GM19043 (cell line): ENCODE measurements around the gene SEC31B.

Experiments
- ATAC-seq: cut with Tn5 transposase; IDR thresholded peaks from one replicate; pipeline ENCODE4 v1.9.1; 2021; ENCODE audit warnings: low read depth; ENCODE audit not compliant: unreplicated experiment

The SEC31B gene

DNA sequence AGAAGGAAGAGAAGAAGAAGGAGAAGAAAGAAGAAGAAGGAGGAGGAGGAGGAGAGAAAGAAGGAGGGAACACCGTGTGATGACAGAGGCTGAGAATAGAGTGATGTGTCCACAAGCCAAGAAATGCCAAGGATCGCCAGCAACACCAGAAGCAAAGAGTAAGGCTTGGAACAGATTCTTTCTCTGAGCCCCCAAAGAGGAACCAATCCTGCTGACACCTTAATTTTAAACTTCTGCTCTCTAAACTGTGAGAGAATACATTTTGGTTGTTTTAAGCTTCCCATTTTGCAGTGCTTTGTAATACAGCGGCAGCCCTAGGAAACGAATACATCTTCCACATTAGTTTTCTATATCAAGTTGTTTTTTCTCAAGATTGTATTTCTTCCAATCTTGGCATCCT is 70.7 kb downstream of the SEC31B start:
- ATAC-seq: no peak

- ATAC-seq: no peak
Measured at GRCh38 chr10:100447663-100448062, 72.0 kb downstream of the SEC31B start.

- no peak for ATAC-seq
Measured at GRCh38 chr10:100446130-100446761, 73.4 kb downstream of the SEC31B start.

- no peak for ATAC-seq
Measured at GRCh38 chr10:100442548-100442947, 77.1 kb downstream of the SEC31B start.

DNA sequence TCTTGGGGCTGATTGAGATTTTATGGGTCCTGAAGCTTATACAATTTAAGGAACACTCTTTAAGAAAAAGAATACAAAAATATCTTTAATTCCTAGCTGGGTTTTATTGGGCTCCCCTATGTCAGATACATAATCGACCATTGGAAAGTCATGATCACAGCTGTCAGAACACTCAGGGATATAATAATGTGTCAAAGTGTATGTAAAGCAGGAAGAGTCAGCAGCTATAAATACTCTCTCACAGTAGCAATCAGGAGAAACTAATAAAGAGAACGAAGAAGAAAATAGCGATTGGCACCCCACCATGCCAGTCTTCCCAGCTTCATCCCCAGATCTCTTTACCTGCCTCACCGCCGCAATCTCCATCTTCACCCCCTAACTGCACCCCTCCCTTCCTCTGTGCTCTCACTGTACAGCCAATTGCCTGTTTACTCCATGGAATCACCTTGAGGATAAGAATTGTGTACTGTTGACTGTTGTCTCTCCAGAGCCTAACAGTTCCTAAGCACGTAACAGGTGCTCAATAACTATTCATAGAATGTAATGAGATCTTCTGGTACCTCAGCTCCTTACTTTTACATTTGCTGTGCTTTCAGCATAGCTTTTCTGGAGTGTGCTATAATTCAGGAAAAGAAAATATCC is 80.9 kb downstream of the SEC31B start:
- ATAC-seq: no peak
